Activated naive CD4-positive, alpha-beta T cell treated with anti-CD3 and anti-CD28 coated beads for 36 hours (primary cell): ENCODE measurements around the gene GATA3. TPM values are rescaled to one million over a fixed set of nuclear protein-coding genes. Genes with fewer than 3 reads are reported as not detected.

Source experiments
- CTCF ChIA-PET: fragments of 350-600 bp; sonication (Branson Sonifier 250); formaldehyde crosslinking; loops from one replicate; lab custom pipeline; 2021; ENCODE audit warnings: antibody characterized with exemption; lab: Charles Lee
- DNase-seq: peaks from one replicate; pipeline ENCODE4 v3.0.0-alpha.2; 2020
- H3K27ac Mint-ChIP-seq: one replicate; pipeline ENCODE4 v1.8.0; 2021; ENCODE audit warnings: mild to moderate bottlenecking, mixed read lengths
- H3K27me3 Mint-ChIP-seq: one replicate; pipeline ENCODE4 v1.8.0; 2021; ENCODE audit warnings: low read depth, mixed read lengths
- H3K36me3 Mint-ChIP-seq: one replicate; pipeline ENCODE4 v1.8.0; 2021; ENCODE audit warnings: low read depth, mixed read lengths
- H3K4me1 Mint-ChIP-seq: one replicate; pipeline ENCODE4 v1.8.0; 2021; ENCODE audit warnings: low read depth, mixed read lengths
- H3K4me3 Mint-ChIP-seq: one replicate; pipeline ENCODE4 v1.8.0; 2021; ENCODE audit warnings: mild to moderate bottlenecking, moderate library complexity, mixed read lengths
- H3K9me3 Mint-ChIP-seq: one replicate; pipeline ENCODE4 v1.8.0; 2021; ENCODE audit warnings: mixed read lengths
- intact Hi-C: fragments of 100-400 bp; cut with micrococcal nuclease; formaldehyde crosslinking; loops from one replicate; pipeline ENCODE4 v1.15.1; 2023
- total RNA-seq, 2 experiments: library from RNA; stranded (reverse); gene quantifications; one replicate each; pipeline ENCODE4 v1.2.3, GENCODE V29; 2021

GATA3 gene
- total RNA-seq, 2 experiments from 2014 or later, result 3.7 to 4.0 TPM

DNA sequence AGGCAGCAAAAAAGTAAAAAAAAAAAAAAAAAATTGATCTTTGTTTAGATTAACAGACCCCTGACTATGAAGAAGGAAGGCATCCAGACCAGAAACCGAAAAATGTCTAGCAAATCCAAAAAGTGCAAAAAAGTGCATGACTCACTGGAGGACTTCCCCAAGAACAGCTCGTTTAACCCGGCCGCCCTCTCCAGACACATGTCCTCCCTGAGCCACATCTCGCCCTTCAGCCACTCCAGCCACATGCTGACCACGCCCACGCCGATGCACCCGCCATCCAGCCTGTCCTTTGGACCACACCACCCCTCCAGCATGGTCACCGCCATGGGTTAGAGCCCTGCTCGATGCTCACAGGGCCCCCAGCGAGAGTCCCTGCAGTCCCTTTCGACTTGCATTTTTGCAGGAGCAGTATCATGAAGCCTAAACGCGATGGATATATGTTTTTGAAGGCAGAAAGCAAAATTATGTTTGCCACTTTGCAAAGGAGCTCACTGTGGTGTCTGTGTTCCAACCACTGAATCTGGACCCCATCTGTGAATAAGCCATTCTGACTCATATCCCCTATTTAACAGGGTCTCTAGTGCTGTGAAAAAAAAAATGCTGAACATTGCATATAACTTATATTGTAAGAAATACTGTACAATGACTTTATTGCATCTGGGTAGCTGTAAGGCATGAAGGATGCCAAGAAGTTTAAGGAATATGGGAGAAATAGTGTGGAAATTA lies 19.4 kb downstream of the GATA3 start:
- peaks cover 39% of the 10 kb centered on the region for H3K36me3 Mint-ChIP-seq
- intact Hi-C loops, result no loop called here
- peaks cover 39% of the 10 kb centered on the region for H3K4me1 Mint-ChIP-seq
- DNase-seq, result no peak
- no peaks in the 10 kb centered on the region for H3K27me3 Mint-ChIP-seq
- CTCF ChIA-PET, result interaction anchor here (0.6 to 0.9 kb wide), 2 partner anchors 11 to 440 kb away, joined by 4 to 6 read pairs; no protein-coding TSS in a partner anchor
- H3K4me3 Mint-ChIP-seq, result no peak overlapping the region
- no peak overlapping the region for H3K27ac Mint-ChIP-seq
- no peaks in the 10 kb centered on the region for H3K9me3 Mint-ChIP-seq

GRCh38 chr10:8074881-8075280 lies 20.4 kb downstream of the GATA3 start:
- Mint-ChIP-seq H3K4me1 (peaks cover 31% of the 10 kb centered on the region), H3K9me3 (no peaks in the 10 kb centered on the region), H3K27ac (no peak overlapping the region), H3K4me3 (no peak overlapping the region), H3K27me3 (no peaks in the 10 kb centered on the region), H3K36me3 (peaks cover 34% of the 10 kb centered on the region)
- no peak for DNase-seq
- intact Hi-C loops, result no loop called here
- CTCF ChIA-PET, result interaction anchor here (0.9 to 1.0 kb wide), 2 partner anchors 10 to 16 kb away, joined by 3 to 6 read pairs; no protein-coding TSS in a partner anchor

DNA sequence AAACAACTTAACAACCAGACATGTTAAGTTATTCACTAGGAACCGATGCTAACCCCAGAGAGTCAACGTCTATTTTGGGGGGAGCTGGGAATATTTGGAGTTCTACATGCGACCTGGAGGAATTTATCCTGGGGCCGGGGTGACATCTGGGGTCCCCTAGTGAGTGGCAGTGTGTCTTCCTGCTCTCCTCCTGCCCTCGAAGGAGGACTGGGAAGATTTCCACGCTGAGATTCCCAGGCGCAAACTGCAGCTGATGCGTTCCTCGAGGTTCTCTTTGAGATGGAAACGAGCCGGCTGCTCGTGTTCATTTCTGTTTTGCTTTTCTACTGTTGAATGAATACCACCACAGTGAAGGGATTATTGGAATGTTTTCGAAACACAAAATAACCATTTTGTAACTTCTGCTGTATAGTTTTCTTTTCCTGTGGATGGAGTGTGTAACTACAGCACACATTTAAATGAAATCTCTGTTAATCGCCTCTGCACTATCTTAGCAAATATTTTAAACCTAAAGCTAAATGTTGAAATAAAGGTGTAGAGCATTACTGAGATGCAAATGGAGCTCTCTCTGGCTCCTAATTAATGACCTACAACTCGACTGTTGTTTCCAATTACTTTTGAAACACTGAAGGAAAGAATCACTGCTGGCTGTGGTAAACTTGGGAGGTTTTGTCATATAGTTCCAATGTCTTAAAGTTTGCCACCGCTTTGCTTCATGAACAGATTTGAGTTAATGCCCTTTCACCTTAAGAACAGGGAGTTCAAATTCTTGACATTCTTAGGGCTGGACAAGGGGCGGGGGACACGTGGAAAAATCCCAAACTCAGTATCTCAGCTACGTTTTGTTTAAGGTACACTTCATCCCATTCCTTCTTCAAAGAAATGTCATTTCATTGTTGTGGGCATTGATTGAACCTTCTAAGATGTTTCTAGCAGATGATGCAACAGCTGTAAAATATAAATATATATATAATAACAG lies 21.1 kb downstream of the GATA3 start:
- Mint-ChIP-seq H3K27ac (no peak overlapping the region), H3K9me3 (no peaks in the 10 kb centered on the region), H3K4me1 (peaks cover 26% of the 10 kb centered on the region), H3K4me3 (no peak overlapping the region), H3K36me3 (peaks cover 33% of the 10 kb centered on the region), H3K27me3 (no peaks in the 10 kb centered on the region)
- CTCF ChIA-PET, result interaction anchor here (1.0 kb wide), 2 partner anchors 15 to 16 kb away, joined by 3 read pairs; no protein-coding TSS in a partner anchor
- intact Hi-C loops, result no loop called here
- DNase-seq, result no peak

GRCh38 chr10:8076933-8077332 lies 22.4 kb downstream of the GATA3 start:
- Mint-ChIP-seq H3K4me3 (no peak overlapping the region), H3K27ac (no peak overlapping the region), H3K4me1 (peaks cover 15% of the 10 kb centered on the region), H3K27me3 (no peaks in the 10 kb centered on the region), H3K9me3 (no peaks in the 10 kb centered on the region), H3K36me3 (peaks cover 32% of the 10 kb centered on the region)
- intact Hi-C loops, result no loop called here
- CTCF ChIA-PET, result no interaction called here
- no peak for DNase-seq

- intact Hi-C loops, result no loop called here
- Mint-ChIP-seq H3K4me3 (no peak overlapping the region), H3K27ac (no peak overlapping the region), H3K36me3 (peaks cover 28% of the 10 kb centered on the region), H3K9me3 (no peaks in the 10 kb centered on the region), H3K4me1 (peaks cover 11% of the 10 kb centered on the region), H3K27me3 (no peaks in the 10 kb centered on the region)
- CTCF ChIA-PET, result interaction anchor here (0.5 to 0.7 kb wide), 2 partner anchors 11 to 529 kb away, joined by 3 to 8 read pairs; no protein-coding TSS in a partner anchor
- no peak for DNase-seq
Measured at GRCh38 chr10:8078027-8078426, 23.5 kb downstream of the GATA3 start.

GRCh38 chr10:8079126-8079525 lies 24.6 kb downstream of the GATA3 start:
- Mint-ChIP-seq H3K36me3 (peaks cover 23% of the 10 kb centered on the region), H3K27me3 (no peaks in the 10 kb centered on the region), H3K4me1 (no peaks in the 10 kb centered on the region), H3K4me3 (no peak overlapping the region), H3K9me3 (no peaks in the 10 kb centered on the region), H3K27ac (no peak overlapping the region)
- CTCF ChIA-PET, result no interaction called here
- intact Hi-C loops, result no loop called here
- DNase-seq, result no peak

GRCh38 chr10:8084799-8085198 lies 30.3 kb downstream of the GATA3 start:
- H3K4me1 Mint-ChIP-seq, result peaks cover 11% of the 10 kb centered on the region
- H3K36me3 Mint-ChIP-seq, result peaks cover 14% of the 10 kb centered on the region
- DNase-seq, result no peak
- no peak overlapping the region for H3K27ac Mint-ChIP-seq
- H3K4me3 Mint-ChIP-seq, result no peak overlapping the region
- H3K9me3 Mint-ChIP-seq, result no peaks in the 10 kb centered on the region
- intact Hi-C loops, result no loop called here
- H3K27me3 Mint-ChIP-seq, result no peaks in the 10 kb centered on the region
- CTCF ChIA-PET, result interaction anchor here (0.6 to 1.1 kb wide), 2 partner anchors 10 to 660 kb away, joined by 4 to 6 read pairs; no protein-coding TSS in a partner anchor

- no peak overlapping the region for H3K4me3 Mint-ChIP-seq
- H3K27me3 Mint-ChIP-seq, result no peaks in the 10 kb centered on the region
- peaks cover 14% of the 10 kb centered on the region for H3K36me3 Mint-ChIP-seq
- intact Hi-C loops, result no loop called here
- H3K27ac Mint-ChIP-seq, result no peak overlapping the region
- no peaks in the 10 kb centered on the region for H3K9me3 Mint-ChIP-seq
- peaks cover 11% of the 10 kb centered on the region for H3K4me1 Mint-ChIP-seq
- CTCF ChIA-PET, result interaction anchor here (0.6 to 1.1 kb wide), 2 partner anchors 11 to 660 kb away, joined by 4 to 6 read pairs; no protein-coding TSS in a partner anchor
- no peak for DNase-seq
Measured at GRCh38 chr10:8085251-8085650, 30.8 kb downstream of the GATA3 start.

GRCh38 chr10:8086315-8086714 lies 31.8 kb downstream of the GATA3 start:
- H3K9me3 Mint-ChIP-seq, result no peaks in the 10 kb centered on the region
- H3K27ac Mint-ChIP-seq, result no peak overlapping the region
- peaks cover 6% of the 10 kb centered on the region for H3K36me3 Mint-ChIP-seq
- intact Hi-C loops, result no loop called here
- H3K4me3 Mint-ChIP-seq, result no peak overlapping the region
- no peaks in the 10 kb centered on the region for H3K27me3 Mint-ChIP-seq
- CTCF ChIA-PET, result no interaction called here
- H3K4me1 Mint-ChIP-seq, result peaks cover 11% of the 10 kb centered on the region
- no peak for DNase-seq

- no peak overlapping the region for H3K4me3 Mint-ChIP-seq
- no peaks in the 10 kb centered on the region for H3K27me3 Mint-ChIP-seq
- no peak overlapping the region for H3K27ac Mint-ChIP-seq
- peaks cover 11% of the 10 kb centered on the region for H3K4me1 Mint-ChIP-seq
- H3K9me3 Mint-ChIP-seq, result no peaks in the 10 kb centered on the region
- CTCF ChIA-PET, result no interaction called here
- DNase-seq, result peak; percentile 63
- intact Hi-C loops, result no loop called here
- peaks cover 2% of the 10 kb centered on the region for H3K36me3 Mint-ChIP-seq
Measured at GRCh38 chr10:8088504-8088903, 34.0 kb downstream of the GATA3 start.

GRCh38 chr10:8092428-8092827 lies 37.9 kb downstream of the GATA3 start:
- Mint-ChIP-seq H3K27ac (no peak overlapping the region), H3K4me3 (no peak overlapping the region), H3K9me3 (no peaks in the 10 kb centered on the region), H3K36me3 (peaks cover 2% of the 10 kb centered on the region), H3K4me1 (peaks cover 11% of the 10 kb centered on the region), H3K27me3 (no peaks in the 10 kb centered on the region)
- intact Hi-C loops, result no loop called here
- CTCF ChIA-PET, result interaction anchor here (0.6 kb wide), 1 partner anchor 1209 kb away, joined by 4 read pairs; no protein-coding TSS in a partner anchor
- no peak for DNase-seq

DNA sequence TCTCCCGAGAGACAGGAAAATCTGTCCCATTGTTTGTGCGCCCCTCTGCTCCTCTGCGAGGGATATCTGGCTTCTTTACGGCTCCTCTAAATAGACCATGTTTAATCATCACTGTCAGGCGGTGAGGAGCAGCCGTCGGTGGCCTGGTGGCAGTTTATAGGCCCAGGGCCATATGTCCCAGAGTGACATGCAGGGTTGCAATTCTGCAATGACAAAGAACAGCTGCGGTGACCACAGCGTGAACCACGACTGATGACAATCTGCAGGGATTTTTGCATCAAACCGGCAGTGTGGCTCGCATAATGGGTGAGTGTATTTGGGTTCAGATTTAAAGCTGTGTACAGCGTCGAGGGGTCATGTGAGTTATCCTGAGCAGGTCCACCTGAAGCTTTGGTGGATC lies 41.5 kb downstream of the GATA3 start:
- peak; percentile 8 for DNase-seq
- H3K36me3 Mint-ChIP-seq, result peaks cover 2% of the 10 kb centered on the region
- CTCF ChIA-PET, result no interaction called here
- no peaks in the 10 kb centered on the region for H3K4me1 Mint-ChIP-seq
- no peak overlapping the region for H3K27ac Mint-ChIP-seq
- H3K9me3 Mint-ChIP-seq, result no peaks in the 10 kb centered on the region
- intact Hi-C loops, result no loop called here
- H3K4me3 Mint-ChIP-seq, result no peak overlapping the region
- no peaks in the 10 kb centered on the region for H3K27me3 Mint-ChIP-seq
